Neural progenitor cell (in vitro differentiated cells): Measurements from ENCODE around the gene MESD.

Experiments used
- CTCF ChIP-seq: fragments of 200-600 bp; sonication (generic); IDR thresholded peaks from 2 replicates; pipeline ENCODE4 v1.5.1; 2017; ENCODE audit warnings: antibody characterized with exemption, mild to moderate bottlenecking
- EZH2phosphoT487 ChIP-seq: fragments of 200-600 bp; sonication (generic); IDR thresholded peaks from 2 replicates; pipeline ENCODE4 v1.6.1; 2017; ENCODE audit warnings: antibody characterized with exemption

- TF ChIP-seq CTCF, result no peak
- TF ChIP-seq EZH2phosphoT487, result no peak
Measured at GRCh38 chr15:80912673-80913072, 76.9 kb downstream of the MESD start.
